ENCODE results near the gene IRF5.

IRF5 gene

GRCh38 chr7:128891942-128892269 lies 45.8 kb upstream of the IRF5 start:
- Histone ChIP-seq H3K4me1 (ENCODE audit: insufficient read depth, insufficient read length) (peaks cover 14% of the 10 kb centered on the region), H3K9me3 (ENCODE audit: insufficient read depth, low read length) (no peaks in the 10 kb centered on the region), H3K9ac (ENCODE audit: insufficient read length, low read depth) (no peak overlapping the region), H3K27me3 (ENCODE audit: insufficient read depth, insufficient read length) (no peaks in the 10 kb centered on the region), H3K36me3 (ENCODE audit: insufficient read depth, insufficient read length, low read length) (peaks cover 2% of the 10 kb centered on the region), H3K4me3 (ENCODE audit: insufficient read length, low read depth) (no peak overlapping the region)
- no peak for DNase-seq (ENCODE audit: low read depth, low spot score)
- TF ChIP-seq ZNF274 (IDR thresholded peaks at IDR 0.05; ENCODE audit: low read depth, low read length) (no peak), SUZ12 (IDR thresholded peaks at IDR 0.05; ENCODE audit: extremely low read depth, insufficient read depth, insufficient read length) (no peak), YY1 (IDR thresholded peaks at IDR 0.05; ENCODE audit: insufficient read depth, insufficient read length) (no peak)

- TF ChIP-seq SUZ12 (IDR thresholded peaks at IDR 0.05; ENCODE audit: extremely low read depth, insufficient read depth, insufficient read length), result no peak
- TF ChIP-seq YY1 (IDR thresholded peaks at IDR 0.05; ENCODE audit: insufficient read depth, insufficient read length), result no peak
- TF ChIP-seq ZNF274 (IDR thresholded peaks at IDR 0.05; ENCODE audit: low read depth, low read length), result no peak
- Histone ChIP-seq H3K4me1 (ENCODE audit: insufficient read depth, insufficient read length) (peaks cover 11% of the 10 kb centered on the region), H3K9me3 (ENCODE audit: insufficient read depth, low read length) (no peaks in the 10 kb centered on the region), H3K9ac (ENCODE audit: insufficient read length, low read depth) (no peak overlapping the region), H3K4me3 (ENCODE audit: insufficient read length, low read depth) (no peak overlapping the region), H3K36me3 (ENCODE audit: insufficient read depth, insufficient read length, low read length) (peaks cover 2% of the 10 kb centered on the region), H3K27me3 (ENCODE audit: insufficient read depth, insufficient read length) (no peaks in the 10 kb centered on the region)
- DNase-seq (ENCODE audit: low read depth, low spot score), result no peak
These were observed 45.0 kb upstream of the IRF5 start for GRCh38 chr7:128892521-128893250.

- Histone ChIP-seq H3K4me1 (ENCODE audit: insufficient read depth, insufficient read length) (peaks cover 3% of the 10 kb centered on the region), H3K36me3 (ENCODE audit: insufficient read depth, insufficient read length, low read length) (peaks cover 2% of the 10 kb centered on the region), H3K9ac (ENCODE audit: insufficient read length, low read depth) (no peak overlapping the region), H3K4me3 (ENCODE audit: insufficient read length, low read depth) (no peak overlapping the region), H3K9me3 (ENCODE audit: insufficient read depth, low read length) (no peaks in the 10 kb centered on the region), H3K27me3 (ENCODE audit: insufficient read depth, insufficient read length) (no peaks in the 10 kb centered on the region)
- TF ChIP-seq ZNF274 (IDR thresholded peaks at IDR 0.05; ENCODE audit: low read depth, low read length) (no peak), YY1 (IDR thresholded peaks at IDR 0.05; ENCODE audit: insufficient read depth, insufficient read length) (no peak), SUZ12 (IDR thresholded peaks at IDR 0.05; ENCODE audit: extremely low read depth, insufficient read depth, insufficient read length) (no peak)
- DNase-seq (ENCODE audit: low read depth, low spot score), result no peak
These were observed 44.3 kb upstream of the IRF5 start for GRCh38 chr7:128893251-128894100.

- no peak for TF ChIP-seq SUZ12 (IDR thresholded peaks at IDR 0.05; ENCODE audit: extremely low read depth, insufficient read depth, insufficient read length)
- no peak for TF ChIP-seq ZNF274 (IDR thresholded peaks at IDR 0.05; ENCODE audit: low read depth, low read length)
- TF ChIP-seq YY1 (IDR thresholded peaks at IDR 0.05; ENCODE audit: insufficient read depth, insufficient read length), result no peak
- no peaks in the 10 kb centered on the region for H3K4me1 ChIP-seq (ENCODE audit: insufficient read depth, insufficient read length)
- DNase-seq (ENCODE audit: low read depth, low spot score), result no peak
- H3K4me3 ChIP-seq (ENCODE audit: insufficient read length, low read depth), result no peak overlapping the region
- no peak overlapping the region for H3K9ac ChIP-seq (ENCODE audit: insufficient read length, low read depth)
- no peaks in the 10 kb centered on the region for H3K27me3 ChIP-seq (ENCODE audit: insufficient read depth, insufficient read length)
- H3K36me3 ChIP-seq (ENCODE audit: insufficient read depth, insufficient read length, low read length), result peaks cover 2% of the 10 kb centered on the region
- H3K9me3 ChIP-seq (ENCODE audit: insufficient read depth, low read length), result 0 out of 2 replicates have a peak, but pooled peaks cover 1% of the 10 kb centered on the region
These were observed 43.7 kb upstream of the IRF5 start for GRCh38 chr7:128894101-128894440.

- no peaks in the 10 kb centered on the region for H3K4me1 ChIP-seq (ENCODE audit: insufficient read depth, insufficient read length)
- no peak for DNase-seq (ENCODE audit: low read depth, low spot score)
- TF ChIP-seq YY1 (IDR thresholded peaks at IDR 0.05; ENCODE audit: insufficient read depth, insufficient read length) (no peak), ZNF274 (IDR thresholded peaks at IDR 0.05; ENCODE audit: low read depth, low read length) (no peak), SUZ12 (IDR thresholded peaks at IDR 0.05; ENCODE audit: extremely low read depth, insufficient read depth, insufficient read length) (no peak)
- no peak overlapping the region for H3K4me3 ChIP-seq (ENCODE audit: insufficient read length, low read depth)
- no peak overlapping the region for H3K9ac ChIP-seq (ENCODE audit: insufficient read length, low read depth)
- peaks cover 14% of the 10 kb centered on the region for H3K9me3 ChIP-seq (ENCODE audit: insufficient read depth, low read length)
- no peaks in the 10 kb centered on the region for H3K27me3 ChIP-seq (ENCODE audit: insufficient read depth, insufficient read length)
- peaks cover 2% of the 10 kb centered on the region for H3K36me3 ChIP-seq (ENCODE audit: insufficient read depth, insufficient read length, low read length)
These were observed 42.4 kb upstream of the IRF5 start for GRCh38 chr7:128895320-128895719.

GRCh38 chr7:128899392-128899791 lies 38.3 kb upstream of the IRF5 start:
- Histone ChIP-seq H3K9ac (ENCODE audit: insufficient read length, low read depth) (no peak overlapping the region), H3K9me3 (ENCODE audit: insufficient read depth, low read length) (peaks cover 16% of the 10 kb centered on the region), H3K4me1 (ENCODE audit: insufficient read depth, insufficient read length) (peaks cover 6% of the 10 kb centered on the region), H3K4me3 (ENCODE audit: insufficient read length, low read depth) (no peak overlapping the region), H3K36me3 (ENCODE audit: insufficient read depth, insufficient read length, low read length) (peaks cover 13% of the 10 kb centered on the region), H3K27me3 (ENCODE audit: insufficient read depth, insufficient read length) (no peaks in the 10 kb centered on the region)
- DNase-seq (ENCODE audit: low read depth, low spot score), result no peak
- TF ChIP-seq SUZ12 (IDR thresholded peaks at IDR 0.05; ENCODE audit: extremely low read depth, insufficient read depth, insufficient read length) (no peak), YY1 (IDR thresholded peaks at IDR 0.05; ENCODE audit: insufficient read depth, insufficient read length) (no peak), ZNF274 (IDR thresholded peaks at IDR 0.05; ENCODE audit: low read depth, low read length) (no peak)

- TF ChIP-seq ZNF274 (IDR thresholded peaks at IDR 0.05; ENCODE audit: low read depth, low read length) (no peak), SUZ12 (IDR thresholded peaks at IDR 0.05; ENCODE audit: extremely low read depth, insufficient read depth, insufficient read length) (no peak), YY1 (IDR thresholded peaks at IDR 0.05; ENCODE audit: insufficient read depth, insufficient read length) (no peak)
- H3K4me3 ChIP-seq (ENCODE audit: insufficient read length, low read depth), result no peak overlapping the region
- H3K4me1 ChIP-seq (ENCODE audit: insufficient read depth, insufficient read length), result peaks cover 6% of the 10 kb centered on the region
- H3K9ac ChIP-seq (ENCODE audit: insufficient read length, low read depth), result no peak overlapping the region
- no peak for DNase-seq (ENCODE audit: low read depth, low spot score)
- H3K36me3 ChIP-seq (ENCODE audit: insufficient read depth, insufficient read length, low read length), result peaks cover 13% of the 10 kb centered on the region
- peaks cover 16% of the 10 kb centered on the region for H3K9me3 ChIP-seq (ENCODE audit: insufficient read depth, low read length)
- H3K27me3 ChIP-seq (ENCODE audit: insufficient read depth, insufficient read length), result no peaks in the 10 kb centered on the region
These were observed 37.5 kb upstream of the IRF5 start for GRCh38 chr7:128900237-128900636.

All from NT2/D1 (cell line).